HG02973 (cell line): ENCODE measurements around the gene FRMPD4.

ENCODE experiments used
- ATAC-seq: cut with Tn5 transposase; IDR thresholded peaks from one replicate; pipeline ENCODE4 v1.9.1; 2021; ENCODE audit warnings: moderate library complexity; ENCODE audit not compliant: unreplicated experiment

FRMPD4 gene

DNA sequence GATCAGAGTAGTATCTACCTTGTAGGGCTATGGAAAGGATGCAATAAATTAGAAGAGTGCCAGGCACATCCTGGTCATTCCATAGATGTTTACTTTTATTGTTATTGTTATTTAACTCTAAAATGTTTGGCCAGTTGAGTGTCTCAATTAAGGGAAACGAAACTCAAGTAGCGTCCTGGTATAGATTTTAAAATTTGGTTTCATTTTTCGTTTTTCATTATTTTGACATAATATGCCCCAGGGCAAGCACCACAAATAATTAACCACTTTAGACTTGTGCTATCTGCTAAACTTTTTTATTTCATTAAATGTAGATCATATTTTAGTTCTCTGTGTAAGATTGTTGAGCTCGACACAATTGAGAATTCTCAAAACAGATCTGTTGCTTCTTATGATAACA, 473.2 kb downstream of the FRMPD4 start:
- ATAC-seq, result no peak

DNA sequence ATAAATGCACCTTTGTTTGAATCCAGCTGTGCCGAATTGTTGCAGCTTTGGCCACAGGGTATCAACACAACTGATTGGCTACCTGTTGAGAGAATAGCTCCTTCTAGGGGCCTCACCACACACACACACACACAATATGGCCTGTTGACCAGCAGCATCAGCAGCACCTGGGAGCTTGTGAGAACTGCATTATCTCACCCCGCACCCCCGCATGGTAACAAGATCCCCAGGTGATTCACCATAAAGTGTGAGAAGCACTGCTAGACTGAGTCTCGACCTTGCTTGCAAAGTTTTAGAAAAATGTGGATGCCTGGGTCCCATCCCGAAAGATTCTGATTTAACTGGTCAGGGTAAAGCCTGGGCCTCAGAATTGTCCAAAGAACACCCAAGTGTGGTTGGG, 476.0 kb downstream of the FRMPD4 start:
- no peak for ATAC-seq

DNA sequence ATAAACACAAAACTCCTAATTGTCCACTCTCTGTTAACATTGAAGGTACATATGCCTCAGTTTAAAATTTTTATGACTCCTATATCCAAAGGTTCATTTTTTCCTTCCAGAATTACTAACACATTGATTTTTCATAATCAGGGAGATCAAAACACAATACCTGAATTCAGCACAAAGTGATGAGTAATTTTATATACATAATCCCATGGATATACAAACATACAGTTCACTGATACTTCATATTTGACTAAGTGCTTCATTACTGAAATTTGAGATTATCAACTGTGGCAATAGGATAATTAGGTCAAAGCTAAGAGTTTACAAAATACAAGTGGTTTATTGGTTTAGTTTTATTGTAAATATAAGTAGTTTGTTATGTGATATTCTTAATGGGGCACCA, 476.8 kb downstream of the FRMPD4 start:
- ATAC-seq, result no peak

DNA sequence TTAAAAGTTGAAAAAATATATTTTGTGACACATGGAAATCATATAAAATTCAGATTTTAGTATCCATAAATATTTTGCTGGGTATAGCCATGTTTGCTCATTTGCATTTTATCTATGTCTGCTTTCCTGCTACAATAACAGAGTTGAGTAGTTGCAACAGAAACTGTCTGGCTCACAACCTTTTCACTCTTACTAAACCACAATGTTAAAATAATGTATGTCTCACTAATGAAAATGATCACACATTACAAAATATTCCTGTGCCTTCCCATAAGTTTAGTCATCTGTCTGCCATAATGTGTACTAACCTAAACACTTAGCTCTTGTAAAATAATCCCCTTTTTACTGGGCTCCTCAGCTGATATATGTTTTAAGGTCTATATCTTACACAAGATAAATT, 479.0 kb downstream of the FRMPD4 start:
- ATAC-seq, result no peak

DNA sequence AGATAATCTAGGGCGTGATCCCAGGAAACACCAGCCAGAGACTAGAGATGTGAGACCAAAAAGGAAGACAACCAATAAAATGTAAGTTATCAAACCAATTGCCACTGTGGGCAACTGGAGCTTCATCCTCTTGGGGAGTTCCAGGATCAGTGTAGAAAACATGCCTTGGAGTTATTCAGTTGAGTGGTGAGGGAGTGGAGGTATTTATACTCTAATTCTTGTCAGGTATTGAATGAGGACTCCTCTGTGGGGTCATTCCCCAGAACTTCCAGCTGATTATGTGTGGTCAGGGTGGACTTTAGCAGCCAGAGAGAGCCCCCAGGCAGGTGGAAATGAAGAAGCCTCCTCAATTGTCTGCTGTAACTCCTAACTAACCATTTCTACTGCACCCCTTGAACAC, 509.0 kb downstream of the FRMPD4 start:
- ATAC-seq, result no peak

DNA sequence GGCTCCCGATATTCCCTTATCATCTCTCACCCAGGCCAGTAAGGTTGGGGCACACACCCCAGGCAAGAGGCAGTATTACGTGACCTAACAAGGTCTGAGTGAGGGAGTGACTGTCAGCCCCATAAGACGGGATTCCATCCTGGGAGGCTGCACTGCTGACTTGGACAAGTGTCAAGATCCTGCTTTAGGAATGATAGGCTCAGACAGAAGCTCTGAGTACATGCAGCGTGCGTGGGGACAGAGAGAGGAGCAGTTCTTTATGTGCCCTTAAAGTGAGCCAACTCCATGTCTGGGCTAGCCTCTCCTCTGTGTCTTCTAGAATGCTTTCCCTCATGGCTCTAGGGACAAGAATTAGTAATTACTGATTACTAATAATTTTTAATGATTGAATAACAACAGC, 510.7 kb downstream of the FRMPD4 start:
- ATAC-seq, result no peak

DNA sequence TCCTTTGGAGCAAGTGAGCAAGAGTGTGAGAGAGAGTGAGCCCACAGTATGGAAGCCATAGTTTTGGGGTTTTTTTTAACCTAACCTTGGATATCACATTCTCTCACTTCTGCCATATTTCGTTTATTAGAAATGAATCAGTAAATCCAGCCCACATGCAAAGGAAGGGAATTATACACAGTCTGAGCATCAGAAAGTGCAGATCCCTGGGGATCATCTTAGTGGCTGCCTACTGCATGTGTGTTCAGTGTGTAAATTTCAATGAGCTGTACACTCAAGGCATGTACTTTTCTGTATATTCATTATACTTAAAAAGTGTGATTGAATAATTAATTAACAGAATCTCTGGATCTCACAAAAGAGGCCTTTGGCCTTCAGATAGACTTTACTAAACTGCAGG, 519.2 kb downstream of the FRMPD4 start:
- ATAC-seq, result no peak

DNA sequence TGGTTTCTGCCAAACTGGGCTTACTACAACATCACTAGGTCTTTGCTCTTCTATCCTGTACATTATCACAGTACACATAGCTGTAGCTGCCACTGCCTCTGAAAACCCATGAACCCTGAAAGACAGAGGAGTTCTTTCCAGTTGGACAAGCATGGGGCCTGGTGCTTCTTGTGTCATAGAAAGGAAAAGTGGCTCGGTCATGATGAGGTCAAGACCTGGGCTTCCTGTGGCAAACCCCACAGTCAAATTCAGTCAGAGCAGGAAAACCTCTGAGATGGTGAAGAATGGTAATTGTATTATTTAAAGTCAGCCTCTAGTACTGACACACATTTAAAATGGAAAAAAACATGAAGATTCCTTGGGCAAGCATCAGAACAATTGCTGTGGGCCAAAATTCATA, 519.6 kb downstream of the FRMPD4 start:
- ATAC-seq, result peak; percentile 72

DNA sequence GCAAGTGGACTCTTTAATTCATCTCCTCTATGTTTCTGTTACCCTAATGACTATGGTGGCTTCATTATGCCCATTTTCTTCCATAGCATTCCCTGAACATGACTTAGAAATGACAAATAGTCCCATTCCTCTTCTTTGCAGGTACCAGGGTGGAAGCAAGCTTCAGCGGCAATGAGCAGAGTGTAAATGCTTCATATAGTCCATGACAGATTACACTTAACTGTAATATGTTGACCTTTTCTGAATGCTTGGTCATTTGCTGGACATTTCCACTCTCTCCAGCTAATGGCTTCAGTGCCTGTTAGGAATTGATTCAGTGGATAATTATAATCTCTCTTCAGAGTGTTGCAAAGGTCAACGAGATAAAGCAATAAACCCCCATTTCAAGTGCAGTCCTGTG, 523.2 kb downstream of the FRMPD4 start:
- ATAC-seq, result no peak

DNA sequence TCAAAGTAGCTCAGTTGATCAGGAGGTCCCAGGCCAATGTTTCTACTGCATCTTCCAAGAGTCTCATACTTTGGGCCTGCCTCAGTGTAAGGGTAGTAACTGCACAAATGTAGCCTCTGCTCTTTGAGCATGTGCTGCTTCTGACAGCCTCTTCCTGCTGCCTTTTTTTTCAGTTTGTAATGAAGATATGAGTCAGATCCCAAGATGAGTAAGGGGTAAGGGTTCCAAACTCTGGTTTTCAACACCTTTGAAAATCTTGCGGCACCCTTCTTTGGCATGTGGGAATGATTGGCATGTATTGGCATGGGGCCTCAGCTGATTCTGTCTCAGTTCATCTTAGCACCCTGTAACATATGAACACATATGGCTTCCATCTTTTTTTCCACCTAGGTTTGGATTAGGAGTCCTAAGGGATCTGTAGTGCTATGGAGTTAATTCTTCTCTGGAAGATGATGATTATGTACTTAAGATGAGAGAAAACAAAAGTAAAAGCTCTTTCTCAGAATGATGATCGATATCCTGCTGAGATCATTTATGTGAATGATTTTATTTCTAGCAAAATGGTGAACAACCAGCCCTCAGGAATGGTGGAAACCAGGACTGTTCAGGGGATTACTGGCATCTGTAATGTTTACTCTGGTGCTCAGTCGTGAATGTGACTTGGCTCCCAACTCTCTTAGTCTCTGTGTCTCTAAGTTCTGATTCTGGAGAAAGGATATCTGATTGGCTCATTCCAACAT, 534.3 kb downstream of the FRMPD4 start:
- no peak for ATAC-seq

DNA sequence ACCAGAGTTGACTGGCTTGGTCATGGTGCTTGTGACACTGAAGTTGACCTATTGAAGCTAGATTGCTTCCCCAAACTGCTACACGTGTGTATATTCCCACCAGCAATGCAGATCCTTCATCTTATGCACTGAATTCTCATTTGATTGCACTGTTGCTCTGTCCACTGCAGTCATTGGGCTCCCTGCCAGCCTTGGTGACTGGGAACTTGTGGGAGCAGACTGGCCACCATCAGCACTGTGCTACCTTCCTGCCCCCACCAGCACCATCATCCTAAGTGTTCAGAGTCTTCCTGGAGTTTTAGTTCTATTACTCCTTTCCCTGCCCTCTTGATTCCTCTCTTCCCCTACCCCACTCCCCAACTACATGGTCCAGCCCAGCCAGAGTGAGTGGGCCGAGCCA, 535.2 kb downstream of the FRMPD4 start:
- ATAC-seq, result no peak

DNA sequence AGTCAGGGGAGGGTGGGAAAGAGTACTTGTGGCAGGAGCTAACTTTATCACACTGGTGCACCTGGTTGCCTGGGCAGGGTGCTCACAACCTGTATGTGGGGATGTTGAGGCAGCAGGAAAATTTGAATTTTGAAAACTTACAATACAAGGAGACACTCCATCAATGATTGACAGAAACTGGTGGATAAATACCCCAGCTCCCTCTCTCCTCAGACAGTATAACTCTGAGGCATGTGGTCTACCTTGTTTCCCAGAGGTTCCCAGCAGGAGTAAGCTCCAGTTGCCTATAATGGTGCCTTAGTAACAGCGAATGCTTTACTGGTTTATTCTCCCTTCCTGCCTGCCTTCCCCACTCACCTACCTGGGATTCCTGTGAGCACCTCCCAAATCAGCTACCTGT, 541.2 kb downstream of the FRMPD4 start:
- no peak for ATAC-seq

DNA sequence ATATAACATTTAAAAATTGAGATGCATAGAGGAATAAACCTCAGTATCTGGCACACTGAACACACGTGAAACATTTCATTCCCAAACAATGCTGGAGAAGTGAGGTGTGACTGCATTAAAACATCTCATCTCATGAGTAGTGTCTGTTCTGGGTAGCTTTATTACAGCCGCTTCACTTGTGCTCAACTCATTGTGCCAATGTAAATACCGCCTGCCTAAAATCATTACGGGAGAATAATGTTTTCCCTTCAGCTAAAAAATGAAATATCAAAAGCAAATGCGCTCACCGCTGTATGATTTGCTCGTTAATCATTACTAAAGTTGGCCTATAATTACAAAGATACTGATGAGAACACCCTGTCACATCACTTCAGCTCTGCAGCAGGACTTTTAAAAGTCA, 542.8 kb downstream of the FRMPD4 start:
- no peak for ATAC-seq

DNA sequence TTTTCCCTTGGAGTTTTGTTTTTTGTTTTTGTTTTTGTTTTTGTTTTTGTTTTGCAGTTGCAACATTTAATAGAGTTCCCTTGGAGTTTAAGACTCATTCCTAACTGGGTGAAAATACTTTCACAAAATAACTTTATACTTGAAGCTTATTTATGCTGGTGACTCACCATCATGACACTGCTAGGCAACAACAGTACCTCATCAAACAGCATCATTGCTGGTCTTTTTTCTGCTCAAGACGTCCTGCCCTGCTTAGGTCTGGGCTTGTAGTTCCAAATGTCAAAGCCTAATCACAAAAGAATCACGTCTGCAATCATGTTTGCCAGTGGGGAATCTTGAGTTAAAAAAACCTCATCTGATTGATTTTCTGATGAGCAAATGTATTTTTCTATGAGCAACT, 547.3 kb downstream of the FRMPD4 start:
- ATAC-seq, result no peak

DNA sequence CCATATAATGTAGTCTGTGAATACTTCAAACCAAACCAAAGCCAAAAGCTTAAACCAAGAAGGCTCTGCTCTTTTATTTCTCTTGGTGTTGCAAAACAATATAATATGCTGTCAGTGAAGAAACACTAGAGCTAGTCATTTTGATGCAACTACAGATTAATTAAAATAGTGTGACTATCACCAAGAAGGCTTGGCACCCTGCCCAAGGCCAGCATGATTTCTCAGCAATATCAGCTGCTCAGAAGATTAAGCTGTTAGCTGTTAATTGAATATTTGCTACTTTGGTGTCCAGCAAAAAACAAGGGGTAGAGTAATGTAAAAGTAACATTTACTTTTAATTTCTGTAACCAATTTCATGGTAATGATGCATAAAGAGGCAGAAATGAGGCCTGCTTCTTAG, 548.1 kb downstream of the FRMPD4 start:
- ATAC-seq, result no peak

DNA sequence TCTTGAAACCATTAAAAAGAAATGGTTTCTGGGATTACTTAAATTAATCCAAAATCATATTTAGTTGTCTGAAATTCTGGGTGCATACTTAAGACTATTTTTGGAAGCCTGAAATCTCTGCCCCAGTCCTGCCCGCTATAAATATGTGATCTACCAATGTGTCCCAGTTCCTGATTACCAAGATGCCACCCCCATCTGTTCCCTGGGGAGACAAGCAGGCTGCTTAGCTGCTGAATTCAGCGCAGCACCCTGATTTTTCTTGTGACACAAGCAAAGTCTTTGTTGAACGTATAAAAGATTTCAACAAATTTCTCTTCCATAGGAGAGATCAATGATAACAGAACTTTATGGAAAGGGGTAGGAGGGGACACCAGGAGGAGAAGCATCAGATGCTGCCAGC, 552.4 kb downstream of the FRMPD4 start:
- ATAC-seq, result no peak

DNA sequence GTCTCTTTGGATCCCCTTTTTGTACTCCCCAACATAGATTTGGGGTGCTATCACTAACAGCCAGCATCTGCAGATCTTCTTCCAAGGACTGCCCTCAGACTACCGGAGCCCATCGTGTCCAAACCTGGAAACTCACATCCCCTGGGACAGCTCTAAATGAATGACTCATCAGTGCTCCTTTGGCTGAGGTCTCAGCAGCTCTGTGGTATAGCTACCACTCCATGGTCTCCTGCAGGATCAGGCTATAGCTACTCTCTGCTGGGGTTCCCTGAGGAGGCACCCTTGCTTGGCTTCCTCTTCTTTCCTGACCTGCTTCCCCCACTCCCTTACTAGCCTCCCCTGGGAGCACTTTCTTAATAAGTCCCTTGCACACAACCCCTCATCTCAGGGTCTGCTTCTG, 555.5 kb downstream of the FRMPD4 start:
- ATAC-seq, result no peak

DNA sequence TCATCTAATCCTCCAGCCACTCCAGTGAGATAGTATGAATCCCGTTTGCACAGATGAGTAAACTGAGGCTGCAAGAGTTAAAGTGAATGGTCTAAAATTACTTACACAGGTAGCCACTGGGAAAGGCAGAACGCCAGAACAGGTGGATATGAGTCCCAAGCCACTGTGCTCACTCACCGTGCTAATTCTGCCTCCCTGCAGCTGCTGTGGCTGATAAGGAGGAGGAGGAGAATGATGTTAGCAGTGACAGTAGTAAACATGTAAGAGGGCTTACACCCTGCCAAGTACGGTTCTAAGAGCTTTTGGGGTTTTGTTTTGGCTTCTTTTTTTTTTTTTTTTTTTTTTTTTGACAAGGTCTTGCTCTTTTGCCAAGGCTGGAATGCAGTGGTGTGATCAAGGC, 562.5 kb downstream of the FRMPD4 start:
- no peak for ATAC-seq

DNA sequence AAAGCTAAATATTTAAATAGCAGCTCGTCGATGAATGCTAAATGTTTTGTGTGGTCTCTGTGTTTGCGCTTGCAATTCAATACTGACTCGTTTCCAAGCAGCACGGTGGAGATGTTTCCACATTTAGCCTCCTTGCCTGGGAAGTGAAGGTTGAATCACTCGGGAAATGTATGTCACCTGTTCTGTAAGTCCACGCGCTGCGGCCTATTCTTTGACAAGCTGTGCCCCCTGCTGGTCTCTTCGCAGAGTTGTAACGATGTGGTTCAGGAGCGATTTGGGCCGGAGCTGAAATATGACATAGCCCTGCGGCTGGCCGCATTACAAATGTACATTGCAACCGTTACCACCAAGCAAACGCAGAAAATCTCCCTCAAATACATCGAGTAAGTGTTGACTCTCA, 563.4 kb downstream of the FRMPD4 start:
- no peak for ATAC-seq

DNA sequence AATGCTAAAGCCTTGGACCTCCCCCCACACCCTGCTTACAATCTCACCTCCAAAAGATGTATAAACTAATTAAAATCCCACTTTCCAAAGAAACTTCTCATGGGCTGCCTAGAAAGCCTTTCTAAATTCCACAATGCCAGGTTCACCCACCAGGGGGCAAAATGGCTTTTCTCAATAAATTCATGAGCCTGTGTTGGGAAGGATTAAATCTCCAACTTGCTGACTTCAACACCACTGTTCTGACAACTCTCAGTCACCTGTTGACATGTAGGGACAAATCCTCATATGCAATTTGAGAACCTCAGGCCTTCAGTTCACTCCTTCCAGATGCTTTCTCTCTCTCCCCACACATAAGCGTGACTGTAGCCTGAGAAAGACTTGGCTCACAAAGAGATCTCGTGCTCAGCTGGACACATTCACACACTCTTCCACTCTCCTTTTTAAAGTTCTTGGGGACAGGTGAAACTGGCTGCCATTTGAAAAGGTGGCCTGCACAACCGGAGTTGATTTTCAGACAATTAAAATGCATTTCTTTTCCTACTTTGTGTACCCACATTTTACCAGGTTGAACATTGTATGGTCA, 564.3 kb downstream of the FRMPD4 start:
- no peak for ATAC-seq

DNA sequence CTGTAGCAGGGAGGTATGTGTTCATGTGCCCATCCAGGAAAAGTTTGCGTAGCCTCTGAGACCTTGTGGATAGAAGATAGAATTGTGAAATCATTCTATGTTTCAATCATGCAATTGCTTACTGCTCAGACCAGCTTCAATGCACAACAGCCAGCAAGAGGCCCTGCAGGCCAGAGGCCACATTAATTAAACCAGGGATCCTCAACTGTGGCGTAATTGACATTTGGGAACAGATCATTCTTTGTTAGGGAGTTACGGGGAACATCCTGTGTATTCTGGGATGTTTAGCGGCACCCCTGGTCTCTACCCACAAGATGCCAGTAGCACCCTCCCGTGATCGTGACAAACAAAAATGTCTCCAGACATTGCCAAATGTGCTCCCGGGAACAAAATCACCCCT, 566.4 kb downstream of the FRMPD4 start:
- ATAC-seq, result no peak

DNA sequence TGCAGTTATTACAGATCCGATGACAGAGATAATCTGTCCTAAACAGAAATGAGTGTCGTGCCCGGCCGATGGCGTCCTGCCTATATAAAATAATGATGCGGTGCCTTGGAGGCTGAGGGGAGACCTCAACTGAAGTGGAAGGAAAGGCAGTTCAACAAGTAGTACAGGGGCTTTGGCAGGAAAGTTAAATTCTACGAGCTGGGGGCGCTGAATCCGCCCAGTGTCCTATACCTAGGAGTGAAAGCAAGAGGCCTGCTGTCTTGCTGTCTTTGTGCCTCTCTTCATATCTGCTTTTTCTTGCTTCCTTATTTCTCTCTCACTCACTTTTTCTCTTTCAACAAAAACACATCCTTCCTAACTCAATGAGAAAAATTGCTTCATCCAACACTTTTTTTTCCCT, 570.8 kb downstream of the FRMPD4 start:
- ATAC-seq, result no peak

DNA sequence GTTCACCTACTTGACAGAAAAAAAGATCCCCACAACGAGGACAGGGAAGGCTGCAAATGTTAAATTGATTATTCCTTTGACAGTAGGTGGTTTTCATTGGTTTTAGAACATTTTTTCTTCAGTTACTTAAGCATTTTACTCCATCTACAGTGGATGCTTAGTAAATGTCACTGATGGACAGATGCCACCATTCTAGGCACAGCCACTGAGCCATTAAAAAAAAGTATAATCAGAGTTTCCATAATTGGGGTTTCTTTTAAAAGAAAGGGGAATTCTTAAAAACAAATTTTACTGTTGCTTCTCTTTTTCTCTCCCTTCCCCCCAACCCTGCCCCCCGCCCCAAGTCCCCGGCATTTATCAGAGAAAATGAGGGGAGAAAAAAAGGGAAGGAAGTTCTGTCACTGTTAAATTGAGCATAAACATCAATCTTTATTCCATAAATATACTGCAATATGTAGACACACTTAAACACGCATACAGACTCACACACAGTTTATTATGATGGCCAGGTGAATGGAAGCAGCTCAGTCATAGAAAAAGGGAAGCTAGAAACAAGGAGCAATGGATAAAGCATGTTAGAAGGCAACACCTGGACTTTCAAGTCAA, 573.3 kb downstream of the FRMPD4 start:
- no peak for ATAC-seq
